B cell (primary cell): ENCODE results near the gene SSBP2.

ENCODE experiments used
- CTCF ChIP-seq: fragments of 200-600 bp; IDR thresholded peaks from one replicate; pipeline ENCODE4 v1.8.0; 2022; ENCODE audit warnings: antibody characterized with exemption, mild to moderate bottlenecking
- EZH2 ChIP-seq: IDR thresholded peaks from 2 replicates; pipeline ENCODE4 v1.6.1; 2012; ENCODE audit warnings: borderline replicate concordance, low read depth, mild to moderate bottlenecking, moderate library complexity, low read length; ENCODE audit not compliant: insufficient read depth, poor library complexity, severe bottlenecking

DNA sequence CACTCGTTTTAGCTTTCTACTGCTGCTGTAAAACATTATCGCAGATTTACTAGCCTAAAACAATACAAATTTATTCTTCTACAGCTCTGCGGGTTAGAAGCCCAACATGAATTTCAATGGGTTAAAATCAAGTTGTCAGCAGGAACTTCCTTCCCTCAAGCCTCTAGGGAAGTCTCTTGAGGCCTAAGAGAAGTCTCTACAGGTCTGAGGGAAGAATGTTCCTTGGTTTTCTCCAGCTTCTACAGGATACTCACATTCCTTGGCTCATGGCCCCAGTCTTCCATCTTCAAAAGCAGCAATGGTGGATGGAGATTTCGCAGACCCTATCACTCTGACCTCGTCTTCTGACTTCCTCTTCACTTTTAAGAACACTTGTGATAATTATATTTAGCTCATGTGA, 21.6 kb upstream of the SSBP2 start:
- TF ChIP-seq CTCF (no peak), EZH2 (no peak)
